ENCODE data around the gene FZD4.
A peak's percentile ranks its signal among the peaks of the same experiment; 100 is the strongest.
"Not testable (repeated sequence)": the region's sequence is repeated elsewhere in the genome, so short reads cannot be mapped to it uniquely, and the experiment has no call there.

Gene FZD4

GRCh38 chr11:86954269-86955110, 705 bp downstream of the FZD4 start:
- in situ Hi-C loops (cut with MboI; ENCODE audit: low sequenced_read_pairs), result no loop called here
- H3K27me3 ChIP-seq (ENCODE audit: low read depth), result no peaks in the 10 kb centered on the region
- peak overlapping the region; percentile 51 for H3K4me3 ChIP-seq
- DNase-seq (ENCODE audit: low spot score in 2 of 2), result peak in 1 of 2 experiments; percentile 53
- H3K36me3 ChIP-seq (replicated peaks), result no peaks in the 10 kb centered on the region
- H3K9me3 ChIP-seq, result no peaks in the 10 kb centered on the region
- peaks cover 18% of the 10 kb centered on the region for H3K4me1 ChIP-seq

- in situ Hi-C loops (cut with MboI; ENCODE audit: low sequenced_read_pairs), result no loop called here
- Histone ChIP-seq H3K4me3 (no peak overlapping the region), H3K27me3 (ENCODE audit: low read depth) (no peaks in the 10 kb centered on the region), H3K36me3 (replicated peaks) (no peaks in the 10 kb centered on the region), H3K4me1 (peaks cover 18% of the 10 kb centered on the region), H3K9me3 (no peaks in the 10 kb centered on the region)
- no peak for DNase-seq (ENCODE audit: low spot score in 2 of 2)
These were observed 2.8 kb downstream of the FZD4 start for GRCh38 chr11:86952221-86952875.

- Histone ChIP-seq H3K36me3 (replicated peaks) (no peaks in the 10 kb centered on the region), H3K4me3 (no peak overlapping the region), H3K27me3 (ENCODE audit: low read depth) (no peaks in the 10 kb centered on the region), H3K9me3 (no peaks in the 10 kb centered on the region), H3K4me1 (peaks cover 18% of the 10 kb centered on the region)
- no peak for DNase-seq (ENCODE audit: low spot score in 2 of 2)
- in situ Hi-C loops (cut with MboI; ENCODE audit: low sequenced_read_pairs), result no loop called here
These were observed 3.5 kb downstream of the FZD4 start for GRCh38 chr11:86951706-86952105.

- no peaks in the 10 kb centered on the region for H3K27me3 ChIP-seq (ENCODE audit: low read depth)
- no peak overlapping the region for H3K4me3 ChIP-seq
- DNase-seq (ENCODE audit: low spot score in 2 of 2), result no peak
- in situ Hi-C loops (cut with MboI; ENCODE audit: low sequenced_read_pairs), result no loop called here
- H3K4me1 ChIP-seq, result peaks cover 15% of the 10 kb centered on the region
- H3K36me3 ChIP-seq (replicated peaks), result no peaks in the 10 kb centered on the region
- H3K9me3 ChIP-seq, result no peaks in the 10 kb centered on the region
These were observed 4.6 kb downstream of the FZD4 start for GRCh38 chr11:86950661-86950995.

- in situ Hi-C loops (cut with MboI; ENCODE audit: low sequenced_read_pairs), result no loop called here
- no peaks in the 10 kb centered on the region for H3K36me3 ChIP-seq (replicated peaks)
- H3K4me1 ChIP-seq, result peaks cover 15% of the 10 kb centered on the region
- H3K4me3 ChIP-seq, result no peak overlapping the region
- H3K9me3 ChIP-seq, result no peaks in the 10 kb centered on the region
- DNase-seq (ENCODE audit: low spot score in 2 of 2), result no peak
- no peaks in the 10 kb centered on the region for H3K27me3 ChIP-seq (ENCODE audit: low read depth)
These were observed 5.1 kb downstream of the FZD4 start for GRCh38 chr11:86949995-86950660.

- no peak for DNase-seq (ENCODE audit: low spot score in 2 of 2)
- Histone ChIP-seq H3K36me3 (replicated peaks) (no peaks in the 10 kb centered on the region), H3K9me3 (no peaks in the 10 kb centered on the region), H3K4me3 (no peak overlapping the region), H3K27me3 (ENCODE audit: low read depth) (no peaks in the 10 kb centered on the region), H3K4me1 (peaks cover 7% of the 10 kb centered on the region)
- in situ Hi-C loops (cut with MboI; ENCODE audit: low sequenced_read_pairs), result no loop called here
These were observed 6.5 kb downstream of the FZD4 start for GRCh38 chr11:86948733-86949132.

GRCh38 chr11:86947541-86947940, 7.7 kb downstream of the FZD4 start:
- in situ Hi-C loops (cut with MboI; ENCODE audit: low sequenced_read_pairs), result no loop called here
- H3K36me3 ChIP-seq (replicated peaks), result no peaks in the 10 kb centered on the region
- peaks cover 1% of the 10 kb centered on the region; the same call in 1 of the 2 replicates for H3K4me1 ChIP-seq
- no peaks in the 10 kb centered on the region for H3K9me3 ChIP-seq
- H3K27me3 ChIP-seq (ENCODE audit: low read depth), result no peaks in the 10 kb centered on the region
- no peak overlapping the region for H3K4me3 ChIP-seq
- no peak for DNase-seq (ENCODE audit: low spot score in 2 of 2)

GRCh38 chr11:86943505-86943904, 11.7 kb downstream of the FZD4 start:
- H3K4me1 ChIP-seq, H3K4me3 ChIP-seq: not testable (repeated sequence)

GRCh38 chr11:86941871-86942599, 13.2 kb downstream of the FZD4 start:
- Histone ChIP-seq H3K36me3 (replicated peaks) (no peaks in the 10 kb centered on the region), H3K9me3 (no peaks in the 10 kb centered on the region), H3K4me3 (no peak overlapping the region), H3K27me3 (ENCODE audit: low read depth) (no peaks in the 10 kb centered on the region), H3K4me1 (0 out of 2 replicates have a peak, but pooled peaks cover 4% of the 10 kb centered on the region)
- in situ Hi-C loops (cut with MboI; ENCODE audit: low sequenced_read_pairs), result loop anchor here (5.0 kb wide), 1 partner anchor 350 kb away; no protein-coding TSS in a partner anchor
- DNase-seq (ENCODE audit: low spot score in 2 of 2), result no peak

More at GRCh38 chr11:86943505-86943904, 11.7 kb downstream of the FZD4 start:
- DNase-seq (ENCODE audit: low spot score in 2 of 2); H3K27me3 ChIP-seq (ENCODE audit: low read depth); H3K9me3 ChIP-seq; H3K36me3 ChIP-seq (replicated peaks): not testable (repeated sequence)
- in situ Hi-C loops (cut with MboI; ENCODE audit: low sequenced_read_pairs), result loop anchor here (5.0 kb wide), 1 partner anchor 349 kb away; no protein-coding TSS in a partner anchor

GRCh38 chr11:86941077-86941870, 13.9 kb downstream of the FZD4 start:
- H3K4me1 ChIP-seq, result 0 out of 2 replicates have a peak, but pooled peaks cover 4% of the 10 kb centered on the region
- no peaks in the 10 kb centered on the region for H3K27me3 ChIP-seq (ENCODE audit: low read depth)
- in situ Hi-C loops (cut with MboI; ENCODE audit: low sequenced_read_pairs), result loop anchor here (5.0 kb wide), 1 partner anchor 351 kb away; no protein-coding TSS in a partner anchor

GRCh38 chr11:86940122-86940777, 14.9 kb downstream of the FZD4 start:
- Histone ChIP-seq H3K9me3 (no peaks in the 10 kb centered on the region), H3K36me3 (replicated peaks) (no peaks in the 10 kb centered on the region), H3K4me3 (no peak overlapping the region), H3K27me3 (ENCODE audit: low read depth) (no peaks in the 10 kb centered on the region), H3K4me1 (peaks cover 7% of the 10 kb centered on the region)
- in situ Hi-C loops (cut with MboI; ENCODE audit: low sequenced_read_pairs), result loop anchor here (5.0 kb wide), 1 partner anchor 352 kb away; no protein-coding TSS in a partner anchor
- no peak for DNase-seq (ENCODE audit: low spot score in 2 of 2)

More at GRCh38 chr11:86941077-86941870, 13.9 kb downstream of the FZD4 start:
- no peaks in the 10 kb centered on the region for H3K36me3 ChIP-seq (replicated peaks)
- H3K4me3 ChIP-seq, result no peak overlapping the region
- no peak for DNase-seq (ENCODE audit: low spot score in 2 of 2)
- H3K9me3 ChIP-seq, result no peaks in the 10 kb centered on the region

Measured in HAP-1 (cell line).